Measurements from ENCODE around the gene PRDM7. TPM values are rescaled to one million over a fixed set of nuclear protein-coding genes. Genes with fewer than 3 reads are reported as not detected.
A peak's percentile ranks its signal among the peaks of the same experiment; 100 is the strongest.

Gene PRDM7
- total RNA-seq, 4 donors from 2014 or later, result not detected

- TF ChIP-seq CTCF (IDR thresholded peaks at IDR 0.05) (no peak), POLR2A (IDR thresholded peaks at IDR 0.05) (no peak), EP300 (IDR thresholded peaks at IDR 0.05; ENCODE audit: low read depth) (no peak), POLR2AphosphoS5 (IDR thresholded peaks at IDR 0.05) (no peak)
- in situ Hi-C loops (cut with MboI; ENCODE audit: low pct_ligation_motif_present in 1 of 4, low pct_unique_long_range_greater_than_20kb in 1 of 4, low sequenced_read_pairs in 3 of 4), result no loop called here
- H3K4me1 ChIP-seq, result peaks cover 9 to 19% (median 14%) of the 10 kb centered on the region in 4 donors
- intact Hi-C loops (cut with DNase I; ENCODE audit: low total_unique reads), result no loop called here
- peak; percentile 74 for DNase-seq
- 48% methylated on average over 7 of the region's 7 CpGs; no CpG with 5 or more reads in 1 of the 2 donors for WGBS, 2 donors (ENCODE audit: low coverage in 1 of 2)
- no peaks in the 10 kb centered on the region for H3K9me3 ChIP-seq
- H3K4me3 ChIP-seq, result no peak overlapping the region
- H3K27ac ChIP-seq, result no peak overlapping the region
- no peaks in the 10 kb centered on the region for H3K36me3 ChIP-seq
- peaks cover 23% of the 10 kb centered on the region for H3K27me3 ChIP-seq
Observed at GRCh38 chr16:90044111-90044551, 33.0 kb downstream of the PRDM7 start.

- Histone ChIP-seq H3K4me3 (no peak overlapping the region), H3K27me3 (peaks cover 21% of the 10 kb centered on the region), H3K4me1 (peaks cover 9 to 19% (median 14%) of the 10 kb centered on the region in 4 donors), H3K9me3 (no peaks in the 10 kb centered on the region), H3K36me3 (peaks cover 0 to under 1% (median 0%) of the 10 kb centered on the region in 4 donors), H3K27ac (no peak overlapping the region)
- intact Hi-C loops (cut with DNase I; ENCODE audit: low total_unique reads), result no loop called here
- in situ Hi-C loops (cut with MboI; ENCODE audit: low pct_ligation_motif_present in 1 of 4, low pct_unique_long_range_greater_than_20kb in 1 of 4, low sequenced_read_pairs in 3 of 4), result no loop called here
- WGBS, 2 donors (ENCODE audit: low coverage in 1 of 2), result 87 to 93% methylated on average over 3 to 20 of the region's 20 CpGs
- no peak for TF ChIP-seq CTCF (IDR thresholded peaks at IDR 0.05)
- no peak for TF ChIP-seq EP300 (IDR thresholded peaks at IDR 0.05; ENCODE audit: low read depth)
- no peak for TF ChIP-seq POLR2AphosphoS5 (IDR thresholded peaks at IDR 0.05)
- no peak for TF ChIP-seq POLR2A (IDR thresholded peaks at IDR 0.05)
- DNase-seq, result no peak
Observed at GRCh38 chr16:90043526-90043925, 33.6 kb downstream of the PRDM7 start.

GRCh38 chr16:90042946-90043514, 34.1 kb downstream of the PRDM7 start:
- intact Hi-C loops (cut with DNase I; ENCODE audit: low total_unique reads), result no loop called here
- peaks cover 0 to 4% (median 0%) of the 10 kb centered on the region in 4 donors for H3K36me3 ChIP-seq
- peaks cover 16% of the 10 kb centered on the region for H3K27me3 ChIP-seq
- no peak for TF ChIP-seq POLR2A (IDR thresholded peaks at IDR 0.05)
- no peak for TF ChIP-seq POLR2AphosphoS5 (IDR thresholded peaks at IDR 0.05)
- no peak for TF ChIP-seq EP300 (IDR thresholded peaks at IDR 0.05; ENCODE audit: low read depth)
- TF ChIP-seq CTCF (IDR thresholded peaks at IDR 0.05), result no peak
- peaks cover 9 to 18% (median 14%) of the 10 kb centered on the region in 4 donors for H3K4me1 ChIP-seq
- no peak for DNase-seq
- no peak overlapping the region for H3K27ac ChIP-seq
- H3K4me3 ChIP-seq, result no peak overlapping the region
- H3K9me3 ChIP-seq, result no peaks in the 10 kb centered on the region
- in situ Hi-C loops (cut with MboI; ENCODE audit: low pct_ligation_motif_present in 1 of 4, low pct_unique_long_range_greater_than_20kb in 1 of 4, low sequenced_read_pairs in 3 of 4), result no loop called here
- WGBS, 2 donors (ENCODE audit: low coverage in 1 of 2), result 84% methylated on average over 19 of the region's 19 CpGs; no CpG with 5 or more reads in 1 of the 2 donors

GRCh38 chr16:90041896-90042473, 35.1 kb downstream of the PRDM7 start:
- in situ Hi-C loops (cut with MboI; ENCODE audit: low pct_ligation_motif_present in 1 of 4, low pct_unique_long_range_greater_than_20kb in 1 of 4, low sequenced_read_pairs in 3 of 4), result no loop called here

More at GRCh38 chr16:90041896-90042473, 35.1 kb downstream of the PRDM7 start:
- Histone ChIP-seq H3K9me3 (no peaks in the 10 kb centered on the region), H3K4me3 (no peak overlapping the region), H3K27ac (no peak overlapping the region), H3K27me3 (peaks cover 9% of the 10 kb centered on the region), H3K4me1 (peaks cover 5 to 12% (median 8%) of the 10 kb centered on the region in 4 donors), H3K36me3 (peaks cover 0 to 4% (median 0%) of the 10 kb centered on the region in 4 donors)
- DNase-seq, result no peak
- TF ChIP-seq EP300 (IDR thresholded peaks at IDR 0.05; ENCODE audit: low read depth), result no peak
- TF ChIP-seq POLR2AphosphoS5 (IDR thresholded peaks at IDR 0.05), result no peak
- no peak for TF ChIP-seq CTCF (IDR thresholded peaks at IDR 0.05)
- no peak for TF ChIP-seq POLR2A (IDR thresholded peaks at IDR 0.05)
- intact Hi-C loops (cut with DNase I; ENCODE audit: low total_unique reads), result no loop called here
- 80 to 97% methylated on average over 8 to 16 of the region's 16 CpGs for WGBS, 2 donors (ENCODE audit: low coverage in 1 of 2)
